H1 (cell line): Measurements from ENCODE around the gene SLC16A2. TPM values are rescaled to one million over a fixed set of nuclear protein-coding genes. Genes with fewer than 3 reads are reported as not detected.

Experiments
- CTCF ChIA-PET: fragments of 300-600 bp; sonication (Branson Sonifier 250); formaldehyde crosslinking; loops from one replicate; lab custom pipeline; 2021; ENCODE audit not compliant: partially characterized antibody; lab: Charles Lee
- POLR2A ChIA-PET: fragments of 300-600 bp; sonication (Branson Sonifier 250); formaldehyde crosslinking; loops from one replicate; lab custom pipeline; 2021; ENCODE audit warnings: inconsistent platforms; ENCODE audit not compliant: partially characterized antibody; lab: Charles Lee
- DNase-seq, 2 experiments: peaks; one replicate each; pipeline versions ENCODE4 v3.0.0 to v3.0.0-alpha.2; 2010 to 2022; ENCODE audit warnings: low spot score in 2 of 2, low read depth in 1 of 2, mixed read lengths in 1 of 2
- FAIRE-seq: peaks from 2 replicates; lab custom pipeline; 2011; peaks lifted over from hg19 to GRCh38; lab: Jason Lieb, UNC
- H2AFZ ChIP-seq: 2 replicates; pipeline ENCODE4 v1.8.1; 2012; ENCODE audit warnings: low read length, inconsistent platforms
- H2AK5ac ChIP-seq: 2 replicates; pipeline ENCODE4 v1.6.1; 2013; ENCODE audit warnings: low read depth, low read length
- H2BK120ac ChIP-seq: replicated peaks from 2 replicates; pipeline ENCODE3; 2013; ENCODE audit warnings: low read depth, low read length, inconsistent platforms
- H2BK12ac ChIP-seq: 2 replicates; pipeline ENCODE4 v1.6.1; 2013; ENCODE audit warnings: low read depth, low read length
- H2BK15ac ChIP-seq: 2 replicates; pipeline ENCODE4 v1.6.1; 2013; ENCODE audit warnings: low read length
- H2BK20ac ChIP-seq: 2 replicates; pipeline ENCODE4 v1.6.1; 2013; ENCODE audit warnings: low read length
- H2BK5ac ChIP-seq: 2 replicates; pipeline ENCODE4 v1.6.1; 2013; ENCODE audit warnings: low read depth, low read length
- H3K14ac ChIP-seq: 2 replicates; pipeline ENCODE4 v1.6.1; 2013; ENCODE audit warnings: inconsistent platforms; ENCODE audit not compliant: insufficient read length
- H3K18ac ChIP-seq: 2 replicates; pipeline ENCODE4 v1.6.1; 2013; ENCODE audit warnings: low read length; ENCODE audit errors: extremely low read depth
- H3K23ac ChIP-seq: 2 replicates; pipeline ENCODE4 v1.6.1; 2013; ENCODE audit warnings: inconsistent platforms; ENCODE audit not compliant: insufficient read length
- H3K23me2 ChIP-seq: 2 replicates; pipeline ENCODE4 v1.6.1; 2013; ENCODE audit warnings: low read depth, low read length
- H3K27ac ChIP-seq: 2 replicates; pipeline ENCODE4 v1.6.1; 2011; ENCODE audit warnings: low read depth, low read length, inconsistent platforms
- H3K27me3 ChIP-seq, 4 experiments: replicated peaks in 1 of 4; 1 replicate in 1 of 4; 2 replicates in 3 of 4; pipeline versions ENCODE4 v1.6.1 to v1.8.1; 2011 to 2013; ENCODE audit warnings: low read length in 3 of 4, mild to moderate bottlenecking in 3 of 4, inconsistent platforms in 2 of 4, mixed read lengths in 2 of 4, moderate library complexity in 1 of 4; ENCODE audit not compliant: control insufficient read depth in 3 of 4, insufficient read depth in 3 of 4; ENCODE audit errors: extremely low read depth in 1 of 4
- H3K36me3 ChIP-seq, 4 experiments: 2 replicates each; pipeline versions ENCODE4 v1.6.1 to v1.8.1; 2011 to 2013; ENCODE audit warnings: mild to moderate bottlenecking in 4 of 4, low read length in 3 of 4, moderate library complexity in 2 of 4, control low read depth in 1 of 4, inconsistent platforms in 1 of 4; ENCODE audit not compliant: insufficient read depth in 4 of 4, control insufficient read depth in 2 of 4
- H3K4ac ChIP-seq: replicated peaks from 2 replicates; pipeline ENCODE3; 2013; ENCODE audit warnings: low read length, low read depth, mixed read lengths, inconsistent platforms; ENCODE audit not compliant: insufficient read length
- H3K4me1 ChIP-seq, 4 experiments: replicated peaks in 1 of 4; 1 replicate in 1 of 4; 2 replicates in 3 of 4; pipeline versions ENCODE4 v1.6.1 to v1.8.1; 2011 to 2013; ENCODE audit warnings: low read length in 3 of 4, inconsistent platforms in 2 of 4, mixed read lengths in 1 of 4; ENCODE audit not compliant: insufficient read depth in 4 of 4, control insufficient read depth in 3 of 4
- H3K4me2 ChIP-seq, 2 experiments: 2 replicates each; pipeline versions ENCODE4 v1.6.1 to v1.8.1; 2011 to 2013; ENCODE audit warnings: low read depth in 2 of 2, low read length in 2 of 2, control low read depth in 1 of 2, inconsistent platforms in 1 of 2, mild to moderate bottlenecking in 1 of 2; ENCODE audit not compliant: insufficient read depth in 1 of 2
- H3K4me3 ChIP-seq, 4 experiments: fragments of 200-600, 300-600 bp in 1 of 4; sonication (generic), shearing (Covaris generic), sonication (Bioruptor Twin) in 1 of 4; 2 replicates each; pipeline versions ENCODE4 v1.5.1 to v1.8.1; 2011 to 2016; ENCODE audit warnings: low read length in 4 of 4, low read depth in 3 of 4, control low read depth in 2 of 4, inconsistent platforms in 2 of 4, mild to moderate bottlenecking in 2 of 4, mixed read lengths in 1 of 4, moderate library complexity in 1 of 4; ENCODE audit not compliant: insufficient read depth in 2 of 4; ENCODE audit errors: extremely low read depth in 1 of 4
- H3K56ac ChIP-seq: replicated peaks from 2 replicates; pipeline ENCODE3; 2013; ENCODE audit warnings: low read depth, mild to moderate bottlenecking, mixed read lengths, low read length, inconsistent platforms; ENCODE audit not compliant: insufficient read length
- H3K79me1 ChIP-seq: 2 replicates; pipeline ENCODE4 v1.6.1; 2013; ENCODE audit warnings: low read depth, low read length, control low read depth
- H3K79me2 ChIP-seq, 2 experiments: 2 replicates each; pipeline versions ENCODE4 v1.6.1 to v1.8.1; 2012 to 2013; ENCODE audit warnings: low read length in 2 of 2, mild to moderate bottlenecking in 2 of 2, inconsistent platforms in 1 of 2; ENCODE audit not compliant: insufficient read depth in 2 of 2, control insufficient read depth in 1 of 2
- H3K9ac ChIP-seq, 4 experiments: replicated peaks in 1 of 4; 1 replicate in 1 of 4; 2 replicates in 3 of 4; pipeline versions ENCODE4 v1.6.1 to v1.8.1; 2011 to 2013; ENCODE audit warnings: low read depth in 3 of 4, low read length in 3 of 4, control low read depth in 2 of 4, mild to moderate bottlenecking in 2 of 4, moderate library complexity in 2 of 4, inconsistent platforms in 1 of 4; ENCODE audit errors: extremely low read depth in 1 of 4
- H3K9me3 ChIP-seq, 2 experiments: 2 replicates each; pipeline versions ENCODE4 v1.6.1 to v1.8.1; 2012 to 2013; ENCODE audit warnings: mild to moderate bottlenecking in 2 of 2, moderate library complexity in 2 of 2, control low read depth in 1 of 2, inconsistent platforms in 1 of 2, low read depth in 1 of 2, low read length in 1 of 2, mixed read lengths in 1 of 2; ENCODE audit not compliant: insufficient read depth in 2 of 2
- H4K20me1 ChIP-seq, 2 experiments: replicated peaks in 1 of 2; 2 replicates each; pipeline versions ENCODE3 to v1.8.1; 2011 to 2013; ENCODE audit warnings: inconsistent platforms in 2 of 2, low read length in 2 of 2, mild to moderate bottlenecking in 1 of 2; ENCODE audit not compliant: insufficient read depth in 2 of 2, control insufficient read depth in 1 of 2
- H4K5ac ChIP-seq: 2 replicates; pipeline ENCODE4 v1.6.1; 2013; ENCODE audit warnings: low read length, low read depth, mixed read lengths, inconsistent platforms; ENCODE audit not compliant: insufficient read length
- H4K8ac ChIP-seq: 2 replicates; pipeline ENCODE4 v1.8.0; 2013; ENCODE audit warnings: mild to moderate bottlenecking, moderate library complexity, low read length, inconsistent platforms; ENCODE audit not compliant: insufficient read depth; ENCODE audit errors: extremely low read depth
- H4K91ac ChIP-seq: replicated peaks from 2 replicates; pipeline ENCODE3; 2013; ENCODE audit warnings: low read length, mixed read lengths, inconsistent platforms; ENCODE audit not compliant: insufficient read length
- POLR2A ChIP-seq, 2 experiments: IDR thresholded peaks; 1 replicate in 1 of 2; 2 replicates in 1 of 2; pipeline ENCODE4 v1.6.1; 2011; ENCODE audit warnings: low read depth in 2 of 2, low read length in 2 of 2, mild to moderate bottlenecking in 2 of 2; ENCODE audit errors: control extremely low read depth in 1 of 2
- TAF7 ChIP-seq: optimal IDR thresholded peaks from 2 replicates; pipeline ENCODE3; 2011; ENCODE audit warnings: low read depth, mild to moderate bottlenecking, inconsistent platforms, low read length, moderate library complexity, borderline replicate concordance
- WGBS, 2 experiments: shearing (Covaris generic) in 1 of 2; methylation state at CpG; one replicate each; pipeline versions ENCODE4 v1.1.6 to v1.1.7; 2013 to 2015; ENCODE audit warnings: low lambda C conversion rate in 2 of 2, mixed read lengths in 2 of 2, inconsistent platforms in 1 of 2, low coverage in 1 of 2, missing lambda C conversion rate in 1 of 2; ENCODE audit not compliant: insufficient replicate concordance in 2 of 2, insufficient coverage in 1 of 2, insufficient read length in 1 of 2; ENCODE audit errors: extremely low coverage in 1 of 2, missing lambda C conversion rate in 1 of 2; 5-methylcytosine and 5-hydroxymethylcytosine counted together
- polyA plus RNA-seq, 7 experiments: library from polyadenylated mRNA; depleted of rRNA in 3 of 7; stranded (reverse) in 5 of 7; unstranded in 2 of 7; fragments of >200 nt in 5 of 7; fragments of 200-250 nt in 2 of 7; gene quantifications; 1 replicate in 5 of 7; 2 replicates in 1 of 7; 4 replicates in 1 of 7; pipeline versions ENCODE4 v1.2.1 to v1.2.3, GENCODE V29; 2011 to 2013; ENCODE audit warnings: missing spikeins in 2 of 7, mixed read lengths in 2 of 7
- total RNA-seq: library from RNA; stranded (reverse); fragmentation: NEBNext Ultra II Directional; extraction: Animal tissue kit (Norgen Biotek cat#: 25700); gene quantifications from 2 replicates; pipeline ENCODE4 v1.2.1, GENCODE V29; 2021

Gene SLC16A2
- total and polyA plus RNA-seq, 2 of the 8 experiments (the other 6 are each of a cell fraction or from before 2014, with no cell fraction given), result 24.4 to 32.2 TPM

DNA sequence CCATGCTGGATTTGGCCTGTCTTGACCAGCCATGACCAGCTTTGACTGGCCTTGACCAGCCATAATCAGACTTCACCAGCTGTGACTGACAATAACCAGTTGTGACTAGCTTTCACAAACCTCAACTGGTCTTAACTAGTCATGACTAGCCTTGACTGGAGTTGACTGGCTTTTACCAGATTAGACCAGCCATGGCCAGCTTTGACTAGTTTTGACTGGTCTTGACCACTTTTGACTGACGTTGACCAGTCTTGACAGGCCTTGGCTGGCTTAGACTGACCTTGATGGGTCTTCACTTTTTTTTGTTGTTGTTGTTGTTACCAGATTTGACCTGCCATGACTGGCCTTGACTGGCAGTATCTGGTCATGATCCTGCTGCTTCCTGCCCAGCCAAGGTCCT, 125.7 kb downstream of the SLC16A2 start:
- DNase-seq (no peak), FAIRE-seq (no peak)
- Histone ChIP-seq H3K23ac (no peak overlapping the region), H3K14ac (no peak overlapping the region), H3K23me2 (no peaks in the 10 kb centered on the region), H3K4me2 (no peak overlapping the region), H2BK5ac (no peak overlapping the region), H2BK120ac (no peak overlapping the region), H4K5ac (no peak overlapping the region), H3K79me1 (no peaks in the 10 kb centered on the region), H3K79me2 (no peaks in the 10 kb centered on the region), H2AFZ (no peak overlapping the region), H3K4ac (no peak overlapping the region), H3K9ac (no peak overlapping the region), H4K20me1 (no peaks in the 10 kb centered on the region), H3K56ac (no peak overlapping the region), H3K27ac (no peak overlapping the region), H2AK5ac (no peak overlapping the region), H2BK20ac (no peak overlapping the region), H4K91ac (no peak overlapping the region), H3K18ac (no peak overlapping the region), H4K8ac (no peak overlapping the region), H3K9me3 (no peaks in the 10 kb centered on the region), H3K36me3 (no peaks in the 10 kb centered on the region), H3K27me3 (no peaks in the 10 kb centered on the region), H3K4me1 (no peaks in the 10 kb centered on the region), H3K4me3 (no peak overlapping the region), H2BK15ac (no peak overlapping the region), H2BK12ac (0 out of 2 replicates have a peak overlapping the region, but pooled peaks have one; percentile 60)
- ChIA-PET CTCF (interaction anchor here (0.9 to 1.9 kb wide), 3 partner anchors 10 to 165 kb away, joined by 3 to 6 read pairs (median 4); no protein-coding TSS in a partner anchor), POLR2A (interaction anchor here (0.9 to 1.6 kb wide), 2 partner anchors 10 to 26 kb away, joined by 3 to 6 read pairs; no protein-coding TSS in a partner anchor)
- TF ChIP-seq TAF7 (peak; percentile 57), POLR2A (IDR thresholded peaks at IDR 0.05; ENCODE audit: control extremely low read depth in 1 of 2, low read depth in 2 of 2, low read length in 2 of 2) (no peak)
- no CpG with 5 or more reads among the region's 1 CpG for WGBS, 2 experiments
